ENCODE results near the gene PLEKHM2.

GRCh38 chr1:15734901-15735300, 50.8 kb downstream of the PLEKHM2 start:
- TF ChIP-seq CTCF (IDR thresholded peaks at IDR 0.05): no peak
- no peak for TF ChIP-seq ZFX (IDR thresholded peaks at IDR 0.05; ENCODE audit: borderline replicate concordance)
